Measurements from ENCODE around the gene CCNF. TPM values are rescaled to one million over a fixed set of nuclear protein-coding genes. Genes with fewer than 3 reads are reported as not detected.

The CCNF gene
- total and polyA plus RNA-seq, 9 of the 15 experiments (the other 6 are each of a cell fraction or from before 2014, with no cell fraction given): 4.1 to 70.1 (median 29.5) TPM

DNA sequence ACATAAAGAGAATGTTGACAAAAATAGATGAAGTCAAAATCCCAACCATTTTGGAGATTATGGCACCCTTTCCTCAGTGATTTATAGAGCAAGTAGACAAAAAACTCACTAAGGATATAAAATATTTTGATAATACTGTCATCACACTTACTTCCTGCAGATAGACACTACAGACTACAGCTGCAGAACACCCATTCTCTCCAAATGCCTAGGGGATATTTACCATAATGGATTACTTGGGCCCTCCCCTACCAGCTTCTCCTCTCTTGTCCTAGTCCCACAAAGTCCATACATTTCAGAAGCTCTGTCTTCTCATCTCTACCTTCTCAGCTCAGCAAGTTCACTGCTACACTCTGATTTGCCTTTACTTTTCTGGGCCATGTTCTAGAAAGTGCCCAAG lies 37.2 kb upstream of the CCNF start:
- no peak overlapping the region for H2AFZ ChIP-seq (ENCODE audit: low read depth, low read length)
- BruUV-seq (replicated peaks): no TSS peak
- POLR2A ChIA-PET: interaction anchor here (0.6 to 1.1 kb wide), 2 partner anchors 10 to 104 kb away, joined by 3 read pairs; no protein-coding TSS in a partner anchor
- H3K36me3 ChIP-seq (ENCODE audit: control insufficient read depth, insufficient read depth, low read length): no peaks in the 10 kb centered on the region
- in situ Hi-C loops (cut with MboI) (no loop called here), intact Hi-C loops (cut with micrococcal nuclease) (no loop called here)
- no peaks in the 10 kb centered on the region for H3K4me1 ChIP-seq (replicated peaks in 1 of 2; ENCODE audit: control insufficient read depth in 2 of 2, insufficient read depth in 2 of 2, low read length in 2 of 2)
- H3K79me2 ChIP-seq (ENCODE audit: control insufficient read depth, insufficient read depth, low read length): no peaks in the 10 kb centered on the region
- H4K20me1 ChIP-seq (replicated peaks; ENCODE audit: control insufficient read depth, insufficient read depth, low read length): no peaks in the 10 kb centered on the region
- no peak for TF ChIP-seq ZFP30 (CRISPR knock-in tag; IDR thresholded peaks at IDR 0.05; ENCODE audit: borderline replicate concordance)
- TF ChIP-seq YBX1 (IDR thresholded peaks at IDR 0.05): no peak
- TF ChIP-seq CBX5 (IDR thresholded peaks at IDR 0.05; ENCODE audit: borderline replicate concordance, low read depth): no peak
- TF ChIP-seq, protein P1, sequence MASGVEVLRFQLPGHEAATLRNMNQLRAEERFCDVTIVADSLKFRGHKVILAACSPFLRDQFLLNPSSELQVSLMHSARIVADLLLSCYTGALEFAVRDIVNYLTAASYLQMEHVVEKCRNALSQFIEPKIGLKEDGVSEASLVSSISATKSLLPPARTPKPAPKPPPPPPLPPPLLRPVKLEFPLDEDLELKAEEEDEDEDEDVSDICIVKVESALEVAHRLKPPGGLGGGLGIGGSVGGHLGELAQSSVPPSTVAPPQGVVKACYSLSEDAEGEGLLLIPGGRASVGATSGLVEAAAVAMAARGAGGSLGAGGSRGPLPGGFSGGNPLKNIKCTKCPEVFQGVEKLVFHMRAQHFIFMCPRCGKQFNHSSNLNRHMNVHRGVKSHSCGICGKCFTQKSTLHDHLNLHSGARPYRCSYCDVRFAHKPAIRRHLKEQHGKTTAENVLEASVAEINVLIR (CRISPR knock-in tag; IDR thresholded peaks at IDR 0.05): no peak
- no peak for TF ChIP-seq LCOR (CRISPR knock-in tag; IDR thresholded peaks at IDR 0.05)
- no peak for TF ChIP-seq ZNF282 (CRISPR knock-in tag; IDR thresholded peaks at IDR 0.05)
- ATAC-seq (no peak), DNase-seq (ENCODE audit: extremely low read depth in 1 of 4, low spot score in 3 of 4) (no peak), FAIRE-seq (no peak)
- no peak overlapping the region for H3K27ac ChIP-seq (ENCODE audit: extremely low read depth, low read depth, low read length)
- no peaks in the 10 kb centered on the region; a peak in 1 of 5 replicates for H3K27me3 ChIP-seq (ENCODE audit: control insufficient read depth in 2 of 2, insufficient read depth in 2 of 2, low read length in 2 of 2)
- no peak overlapping the region for H3K4me3 ChIP-seq
- CTCF ChIA-PET (ENCODE audit: low intra/inter-chr PET ratio): no interaction called here
- no peak overlapping the region for H3K4me2 ChIP-seq (ENCODE audit: insufficient read depth, low read length)
- H3K9ac ChIP-seq (ENCODE audit: insufficient read depth in 1 of 2, low read depth in 2 of 2, low read length in 2 of 2): no peak overlapping the region
- no peaks in the 10 kb centered on the region for H3K9me3 ChIP-seq (replicated peaks; ENCODE audit: control insufficient read depth, insufficient read depth, low read depth, low read length)
- no peaks in the 10 kb centered on the region for H3K9me1 ChIP-seq (ENCODE audit: control insufficient read depth, insufficient read depth, low read length)

DNA sequence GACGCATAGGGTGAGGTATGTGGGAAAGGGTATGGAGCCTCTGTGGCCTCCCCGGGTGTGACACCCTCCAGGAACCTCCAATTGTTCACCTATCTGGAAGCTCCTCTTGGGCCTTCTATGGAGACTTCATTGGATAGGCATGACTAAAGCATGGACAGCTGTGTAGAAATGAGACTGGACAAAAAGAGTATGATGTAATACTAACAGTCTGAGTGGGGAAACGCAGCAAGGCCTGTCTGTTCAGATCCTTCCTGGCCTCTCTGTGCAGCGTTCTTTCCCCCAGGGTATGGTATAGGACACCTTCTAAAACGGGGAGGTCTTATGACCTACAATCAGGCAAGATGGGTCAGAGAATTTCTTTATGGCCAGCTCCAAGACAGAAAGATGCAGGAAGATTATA lies 30.7 kb upstream of the CCNF start:
- Histone ChIP-seq H3K4me1 (replicated peaks in 1 of 2; ENCODE audit: control insufficient read depth in 2 of 2, insufficient read depth in 2 of 2, low read length in 2 of 2) (no peaks in the 10 kb centered on the region), H4K20me1 (replicated peaks; ENCODE audit: control insufficient read depth, insufficient read depth, low read length) (no peaks in the 10 kb centered on the region), H3K9me1 (ENCODE audit: control insufficient read depth, insufficient read depth, low read length) (no peaks in the 10 kb centered on the region), H2AFZ (ENCODE audit: low read depth, low read length) (peak overlapping the region; percentile 31; the same call in 1 of the 2 replicates), H3K4me2 (ENCODE audit: insufficient read depth, low read length) (no peak overlapping the region), H3K27me3 (ENCODE audit: control insufficient read depth in 2 of 2, insufficient read depth in 2 of 2, low read length in 2 of 2) (no peaks in the 10 kb centered on the region; a peak in 1 of 5 replicates), H3K27ac (ENCODE audit: extremely low read depth, low read depth, low read length) (no peak overlapping the region), H3K4me3 (no peak overlapping the region), H3K9ac (ENCODE audit: insufficient read depth in 1 of 2, low read depth in 2 of 2, low read length in 2 of 2) (no peak overlapping the region), H3K79me2 (ENCODE audit: control insufficient read depth, insufficient read depth, low read length) (no peaks in the 10 kb centered on the region), H3K36me3 (ENCODE audit: control insufficient read depth, insufficient read depth, low read length) (no peaks in the 10 kb centered on the region), H3K9me3 (replicated peaks; ENCODE audit: control insufficient read depth, insufficient read depth, low read depth, low read length) (no peaks in the 10 kb centered on the region)
- no peak for FAIRE-seq
- in situ Hi-C loops (cut with MboI): no loop called here
- no peak for DNase-seq (ENCODE audit: extremely low read depth in 1 of 4, low spot score in 3 of 4)
- intact Hi-C loops (cut with micrococcal nuclease): no loop called here
- peak; percentile 66 for ATAC-seq
- 34% methylated on average over 5 of the region's 5 CpGs for WGBS (ENCODE audit: insufficient coverage, low coverage, missing lambda C conversion rate)
- TF ChIP-seq CEBPG (CRISPR knock-in tag; IDR thresholded peaks at IDR 0.05): 0 out of 2 replicates have a peak, but pooled peaks have one; percentile 45
- peak; percentile 21 to 79; a peak in 2 of 4 replicates for TF ChIP-seq CEBPG (tag; conservative IDR thresholded peaks at IDR 0.05 in 1 of 2, IDR thresholded peaks at IDR 0.05 in 1 of 2)
- TF ChIP-seq GABPA (tag; conservative IDR thresholded peaks at IDR 0.05; ENCODE audit: low read depth): no peak
- TF ChIP-seq, protein P2, sequence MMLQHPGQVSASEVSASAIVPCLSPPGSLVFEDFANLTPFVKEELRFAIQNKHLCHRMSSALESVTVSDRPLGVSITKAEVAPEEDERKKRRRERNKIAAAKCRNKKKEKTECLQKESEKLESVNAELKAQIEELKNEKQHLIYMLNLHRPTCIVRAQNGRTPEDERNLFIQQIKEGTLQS (IDR thresholded peaks at IDR 0.05): peak; percentile 41; the same call in 1 of the 2 replicates
- TF ChIP-seq, protein P2 (CRISPR knock-in tag; conservative IDR thresholded peaks at IDR 0.05): no peak
- peak; percentile 45; the same call in 1 of the 2 replicates for TF ChIP-seq CEBPB (tag; IDR thresholded peaks at IDR 0.05)
- BruUV-seq (replicated peaks): no TSS peak
- CTCF ChIA-PET (ENCODE audit: low intra/inter-chr PET ratio): no interaction called here
- POLR2A ChIA-PET: interaction anchor here (1.2 to 2.0 kb wide), 4 partner anchors 8 to 18 kb away, joined by 5 to 6 read pairs (median 5); no protein-coding TSS in a partner anchor

Data from K562 (cell line).